Stimulated activated CD4-positive, alpha-beta T cell treated with anti-CD3 and anti-CD28 coated beads, Interleukin-4, amount 100 ng/mL, for 24 hours (primary cell): ENCODE results near the gene CTF1.
"Not testable (repeated sequence)": the region's sequence is repeated elsewhere in the genome, so short reads cannot be mapped to it uniquely, and the experiment has no call there.

Experiments used
- DNase-seq: peaks from one replicate; pipeline ENCODE4 v3.0.0-alpha.2; 2020

Gene CTF1

GRCh38 chr16:30888856-30889499 lies 7.4 kb upstream of the CTF1 start:
- no peak for DNase-seq

DNA sequence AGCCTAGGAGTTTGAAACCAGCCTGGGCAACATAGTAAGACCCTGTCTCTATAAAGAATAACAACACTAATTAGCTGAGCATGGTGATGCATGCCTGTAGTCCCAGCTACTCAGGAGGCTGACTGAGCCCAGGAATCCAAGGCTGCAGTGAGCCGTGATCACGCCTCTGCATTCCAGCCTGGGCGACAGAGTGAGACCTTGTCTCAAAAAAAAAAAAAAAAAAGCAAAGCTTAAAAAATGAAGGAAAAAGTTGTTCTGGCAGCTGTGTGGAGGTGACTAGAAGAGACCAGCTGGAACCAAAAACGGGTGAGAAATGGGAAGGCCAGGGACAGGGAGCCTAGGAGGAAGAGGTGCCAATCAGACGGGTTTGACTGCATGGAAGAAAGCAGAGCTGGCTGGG lies 6.7 kb upstream of the CTF1 start:
- DNase-seq: no peak

- not testable (repeated sequence) for DNase-seq
Observed at GRCh38 chr16:30891043-30891823, 5.2 kb upstream of the CTF1 start.

DNA sequence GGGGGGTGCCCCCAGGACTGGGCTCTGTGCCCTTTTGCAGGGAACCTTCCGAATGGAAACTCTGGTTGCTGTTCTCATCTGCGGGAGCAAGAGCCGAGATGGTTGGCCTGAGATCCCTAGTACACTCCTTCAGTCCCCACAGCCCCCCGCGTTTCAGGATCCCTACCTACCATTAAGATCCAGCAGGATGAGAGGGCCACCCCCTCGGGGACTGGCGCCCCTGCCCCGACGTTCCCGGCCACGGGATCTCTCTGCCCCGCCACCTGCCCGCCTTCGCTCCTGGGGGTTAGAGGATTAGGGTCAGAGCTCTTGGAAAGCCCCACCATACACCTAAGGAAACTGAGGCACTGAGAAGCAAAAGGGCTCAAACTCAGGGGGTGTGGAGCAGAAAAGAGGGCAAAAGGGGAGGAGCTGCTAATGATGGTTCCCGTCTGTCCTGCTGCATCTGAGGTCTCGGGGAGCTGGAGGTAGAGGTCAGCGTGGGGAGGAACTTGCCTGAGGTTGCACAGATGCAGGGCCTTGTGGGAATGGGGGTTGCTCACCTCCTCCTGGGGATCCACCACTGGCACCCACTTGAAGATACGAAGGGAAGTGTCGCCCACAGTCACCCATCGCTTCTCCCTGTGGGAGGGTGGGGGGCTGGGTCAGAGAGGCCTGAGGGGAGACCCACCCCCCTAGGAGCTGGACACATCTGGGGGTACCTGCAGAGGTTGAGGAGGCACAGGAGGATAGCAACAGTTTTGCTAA lies 3.6 kb upstream of the CTF1 start:
- no peak for DNase-seq

DNA sequence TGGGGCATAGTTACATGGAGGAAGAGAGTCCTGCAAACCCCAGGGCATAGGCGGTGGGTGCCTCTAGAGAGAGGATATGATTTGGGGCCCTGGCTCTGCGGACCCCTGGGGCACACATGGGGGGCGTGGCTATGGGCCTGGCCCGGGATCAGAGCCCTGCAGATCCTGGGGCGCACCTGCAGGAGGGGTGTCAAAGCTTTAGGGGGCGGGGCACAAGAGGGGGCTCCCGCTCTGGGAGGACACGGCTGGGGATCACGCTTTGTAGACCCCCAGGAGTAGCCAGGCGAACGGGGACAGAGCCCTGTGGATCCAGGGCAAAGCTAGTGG lies 3.0 kb upstream of the CTF1 start:
- DNase-seq: no peak

DNA sequence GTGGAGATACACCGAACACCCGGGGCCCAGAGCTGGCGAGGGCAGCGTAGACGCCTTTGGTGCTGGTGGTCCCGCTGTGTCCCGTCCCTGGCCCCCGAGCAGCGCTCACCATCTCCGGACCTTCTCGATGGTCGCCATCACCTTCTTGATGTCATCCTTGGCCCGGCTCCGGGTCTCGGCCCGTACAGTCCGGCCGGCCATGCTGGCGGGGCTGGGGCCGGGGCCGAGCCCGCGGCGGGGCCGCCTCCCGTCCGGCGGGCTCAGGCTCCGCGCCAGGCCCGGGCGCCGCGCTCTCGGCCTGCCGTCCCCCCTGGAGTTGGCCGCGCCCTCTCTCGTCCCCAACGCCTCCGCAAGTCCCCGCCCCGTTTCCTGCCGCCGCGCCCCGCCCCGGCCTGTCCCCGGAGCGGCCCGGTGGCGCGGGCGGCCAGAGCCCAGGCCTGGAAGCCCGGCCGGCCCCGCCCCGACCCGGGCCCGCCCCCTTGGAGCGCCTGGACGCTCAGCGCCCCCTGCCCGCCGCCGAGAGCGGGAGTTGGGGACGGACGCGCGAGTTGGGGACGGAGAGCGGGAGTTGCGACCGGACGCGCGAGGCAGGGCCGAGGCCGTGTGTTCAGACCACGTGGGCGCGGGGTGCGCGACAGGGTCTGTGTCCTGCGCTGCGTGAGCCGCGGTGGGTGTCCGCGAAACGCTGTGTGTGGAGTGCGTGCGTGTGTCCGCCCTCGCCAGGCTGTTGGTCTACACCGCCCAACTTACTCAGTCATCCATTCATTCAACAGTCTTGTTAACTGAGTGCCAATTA lies 2.5 kb upstream of the CTF1 start, which contains the start of gene BCL7C:
TSS of gene BCL7C (minus strand) at position 334 of the 796 bp plus-strand sequence. CDS start at position 201, 133 bp downstream.
- DNase-seq: peak; percentile 83

DNA sequence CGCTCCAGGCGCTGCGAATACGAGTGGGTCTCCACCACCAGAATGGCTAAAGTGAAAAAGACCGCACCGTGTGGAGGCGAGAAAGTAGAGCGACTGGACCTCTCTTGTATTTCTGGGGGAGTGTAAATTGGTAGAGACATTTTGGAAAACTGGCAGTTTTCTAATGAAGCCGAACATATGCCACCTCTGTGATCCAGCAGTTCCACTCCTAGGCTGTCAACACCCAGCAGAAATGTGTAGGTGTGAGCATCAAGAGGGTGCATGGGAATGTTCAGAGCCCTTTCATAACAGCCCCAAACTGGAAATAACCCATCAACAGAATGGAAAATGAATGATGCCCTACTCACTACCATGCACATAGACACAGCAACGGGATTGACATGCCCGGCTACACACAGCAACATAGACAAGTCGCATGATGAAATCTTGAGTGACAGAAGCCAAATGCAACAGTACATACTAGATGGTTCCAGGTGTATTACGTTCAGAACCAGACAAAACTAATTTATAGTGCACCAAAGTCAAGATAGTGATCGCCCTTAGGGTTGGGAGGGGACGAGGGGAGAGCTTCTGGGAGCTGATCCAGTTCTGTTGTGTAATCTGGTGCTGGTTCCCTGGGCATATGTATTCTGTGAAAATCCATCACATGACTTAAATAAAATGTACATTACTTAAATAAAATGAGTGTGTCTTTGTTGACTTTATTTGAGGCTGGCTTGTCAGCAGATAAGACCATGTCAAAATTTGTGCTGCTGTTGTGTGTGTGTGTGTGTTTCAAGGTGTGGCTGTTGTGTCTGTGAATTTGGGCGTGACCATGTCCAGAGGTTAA lies 1.7 kb upstream of the CTF1 start:
- no peak for DNase-seq

GRCh38 chr16:30895627-30896260 lies 670 bp upstream of the CTF1 start:
- no peak for DNase-seq

DNA sequence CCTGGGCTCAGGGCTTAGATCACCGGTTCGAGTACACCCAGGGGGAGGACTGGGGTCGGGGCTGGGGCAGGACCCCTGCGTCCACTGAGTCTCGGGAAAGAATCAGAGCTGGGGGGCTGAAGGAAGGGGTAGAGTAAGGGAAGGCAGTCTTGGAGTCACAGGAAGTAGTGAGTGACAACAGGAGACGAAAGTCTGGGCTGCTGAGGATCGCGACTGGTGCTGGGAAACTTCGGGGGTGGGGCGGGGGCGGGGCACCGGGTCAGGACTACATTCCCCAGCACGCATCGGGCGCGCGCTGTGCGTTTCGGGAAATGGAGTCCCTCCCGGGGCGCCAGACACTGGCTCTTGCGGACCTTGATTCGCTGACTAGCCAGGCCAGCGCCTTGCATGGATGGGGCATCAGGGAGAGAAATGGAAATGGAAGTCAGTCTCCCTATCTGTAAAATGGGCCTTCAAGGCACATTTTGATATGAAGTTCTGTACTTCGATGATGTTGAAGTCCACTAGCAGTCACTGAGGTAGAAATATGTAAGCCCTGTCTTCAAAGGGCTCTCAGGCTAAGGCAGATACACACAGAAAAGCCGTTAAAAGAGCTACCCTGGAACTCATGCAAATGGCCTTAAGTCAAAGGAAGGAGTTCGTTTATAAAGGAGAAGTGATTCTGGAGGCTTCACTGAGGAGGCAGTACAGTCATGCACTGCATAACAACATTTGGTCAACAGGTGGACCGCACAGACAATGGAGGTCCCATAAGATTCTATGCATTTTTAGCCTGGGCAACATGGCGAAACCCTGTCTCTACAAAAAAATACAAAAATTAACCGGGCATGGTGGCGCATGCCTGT lies 697 bp downstream of the CTF1 start:
- peak; percentile 84 for DNase-seq

- DNase-seq: no peak
Observed at GRCh38 chr16:30899794-30900193, 3.4 kb downstream of the CTF1 start.

GRCh38 chr16:30900588-30900987 lies 4.2 kb downstream of the CTF1 start:
- no peak for DNase-seq

DNA sequence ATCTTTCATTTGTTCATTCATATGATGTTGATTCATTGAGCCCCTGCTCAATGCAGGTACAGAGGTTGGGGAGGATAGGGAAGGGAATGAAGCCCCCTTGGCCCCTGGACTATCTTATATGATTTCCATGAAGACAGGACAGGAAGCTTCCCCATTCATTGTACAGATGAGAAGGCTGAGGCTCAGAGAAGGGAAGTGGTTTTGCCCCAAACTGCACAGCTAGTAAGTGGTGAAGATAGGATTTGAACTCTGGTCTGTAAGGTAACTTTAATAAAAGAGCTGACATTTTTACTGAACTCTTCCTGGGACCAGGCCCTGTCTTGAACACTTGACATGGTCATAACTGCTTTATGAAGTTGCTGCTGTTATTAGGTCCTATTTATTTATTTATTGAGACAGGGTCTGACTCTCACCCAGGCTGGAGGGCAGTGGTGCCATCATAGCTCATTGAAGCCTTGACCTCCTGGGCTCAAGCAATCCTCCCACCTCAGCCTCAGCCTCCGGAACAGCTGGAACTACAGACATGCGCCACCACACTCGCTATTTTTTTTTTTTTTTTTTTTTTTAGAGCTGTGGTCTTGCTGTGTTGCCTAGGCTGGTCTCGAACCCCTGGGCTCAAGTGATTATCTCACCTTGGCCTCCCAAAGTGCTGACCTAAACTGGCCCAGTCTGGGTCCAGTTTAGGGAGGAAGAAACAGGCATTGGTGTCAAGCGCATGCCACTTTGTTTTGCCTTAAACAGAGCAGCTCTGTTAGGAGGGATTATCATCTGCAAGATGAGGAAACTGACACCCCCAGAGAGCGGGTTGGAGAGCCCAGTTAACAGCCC lies 5.0 kb downstream of the CTF1 start:
- DNase-seq: no peak

DNA sequence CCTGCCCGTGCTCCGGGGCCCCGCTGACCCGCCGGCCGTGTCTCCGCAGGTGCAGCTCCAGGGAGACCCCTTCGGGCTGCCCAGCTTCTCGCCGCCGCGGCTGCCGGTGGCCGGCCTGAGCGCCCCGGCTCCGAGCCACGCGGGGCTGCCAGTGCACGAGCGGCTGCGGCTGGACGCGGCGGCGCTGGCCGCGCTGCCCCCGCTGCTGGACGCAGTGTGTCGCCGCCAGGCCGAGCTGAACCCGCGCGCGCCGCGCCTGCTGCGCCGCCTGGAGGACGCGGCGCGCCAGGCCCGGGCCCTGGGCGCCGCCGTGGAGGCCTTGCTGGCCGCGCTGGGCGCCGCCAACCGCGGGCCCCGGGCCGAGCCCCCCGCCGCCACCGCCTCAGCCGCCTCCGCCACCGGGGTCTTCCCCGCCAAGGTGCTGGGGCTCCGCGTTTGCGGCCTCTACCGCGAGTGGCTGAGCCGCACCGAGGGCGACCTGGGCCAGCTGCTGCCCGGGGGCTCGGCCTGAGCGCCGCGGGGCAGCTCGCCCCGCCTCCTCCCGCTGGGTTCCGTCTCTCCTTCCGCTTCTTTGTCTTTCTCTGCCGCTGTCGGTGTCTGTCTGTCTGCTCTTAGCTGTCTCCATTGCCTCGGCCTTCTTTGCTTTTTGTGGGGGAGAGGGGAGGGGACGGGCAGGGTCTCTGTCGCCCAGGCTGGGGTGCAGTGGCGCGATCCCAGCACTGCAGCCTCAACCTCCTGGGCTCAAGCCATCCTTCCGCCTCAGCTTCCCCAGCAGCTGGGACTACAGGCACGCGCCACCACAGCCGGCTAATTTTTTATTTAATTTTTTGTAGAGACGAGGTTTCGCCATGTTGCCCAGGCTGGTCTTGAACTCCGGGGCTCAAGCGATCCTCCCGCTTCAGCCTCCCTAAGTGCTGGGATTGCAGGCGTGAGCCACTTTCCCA lies 5.9 kb downstream of the CTF1 start:
- DNase-seq: peak; percentile 49

DNA sequence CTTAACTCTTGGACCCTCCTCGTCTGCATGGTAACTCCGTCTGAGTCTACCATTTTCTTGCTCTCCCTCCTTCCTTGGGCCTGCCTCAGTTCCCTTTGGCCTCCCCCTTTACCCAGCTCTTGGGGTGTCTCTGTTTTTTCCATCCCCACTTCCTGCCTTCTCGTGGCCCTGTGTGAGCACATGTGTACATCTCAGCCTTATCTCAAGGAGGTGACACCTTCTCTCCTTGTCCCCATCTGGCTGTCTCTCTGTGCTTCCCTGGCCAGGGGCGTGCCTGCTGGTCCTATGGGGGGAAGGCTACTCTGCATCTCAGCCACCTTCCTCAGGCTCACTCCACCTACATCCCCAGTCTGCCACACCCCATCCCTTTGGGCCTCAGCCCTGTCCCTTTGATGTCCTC lies 6.6 kb downstream of the CTF1 start:
- DNase-seq: no peak

DNA sequence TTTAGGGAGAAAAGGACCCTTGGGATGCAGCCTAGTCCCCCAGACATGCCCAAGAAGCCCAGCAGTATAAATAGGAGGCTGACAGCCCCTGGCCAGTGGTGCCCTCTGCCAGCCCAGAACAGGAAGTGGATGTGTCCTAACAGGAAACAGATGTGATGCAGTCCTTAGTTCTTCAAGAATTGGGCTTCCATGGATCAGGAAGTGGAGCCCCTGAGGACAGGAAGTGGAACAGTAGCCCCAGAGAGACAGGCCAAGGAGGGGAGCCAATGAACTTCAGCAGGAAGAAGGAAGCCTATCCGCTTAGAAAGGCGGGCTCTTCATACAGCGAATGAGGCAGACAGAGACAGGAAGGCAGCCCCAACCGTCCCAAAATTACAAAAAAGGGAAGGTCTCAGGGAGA lies 7.2 kb downstream of the CTF1 start:
- DNase-seq: no peak

DNA sequence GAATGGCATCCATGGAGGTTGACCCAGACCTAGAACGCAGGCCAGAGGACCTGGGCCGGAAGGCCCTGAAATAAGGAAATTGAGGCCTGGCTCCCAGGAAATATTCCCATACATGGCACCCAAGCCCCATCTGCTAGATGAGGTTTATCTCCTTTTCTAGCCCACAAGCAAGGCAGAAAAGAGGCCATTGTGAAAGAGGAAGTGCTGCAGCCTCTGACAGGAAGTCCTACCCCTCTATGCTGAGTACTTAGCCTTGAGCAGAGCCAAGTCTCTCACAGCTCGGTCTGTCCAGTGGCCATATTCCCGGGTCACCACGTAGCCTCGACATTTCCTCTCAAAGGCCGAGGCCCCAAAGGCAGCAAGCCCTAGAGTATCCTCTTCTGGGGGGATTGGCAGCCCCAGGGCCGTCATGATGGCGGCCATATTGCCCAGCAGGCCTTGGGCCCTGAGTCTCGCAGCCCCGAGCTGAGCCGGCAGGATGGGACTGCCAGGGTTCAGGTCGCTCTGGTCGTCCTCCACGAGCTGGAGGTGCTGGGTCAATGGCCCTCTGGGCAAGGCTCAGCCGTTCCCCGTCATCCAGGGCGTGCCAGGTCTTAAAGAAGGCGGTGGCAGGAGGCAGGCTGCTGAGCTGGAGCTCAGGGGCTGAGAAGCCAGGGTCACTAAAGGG lies 7.8 kb downstream of the CTF1 start:
- no peak for DNase-seq

DNA sequence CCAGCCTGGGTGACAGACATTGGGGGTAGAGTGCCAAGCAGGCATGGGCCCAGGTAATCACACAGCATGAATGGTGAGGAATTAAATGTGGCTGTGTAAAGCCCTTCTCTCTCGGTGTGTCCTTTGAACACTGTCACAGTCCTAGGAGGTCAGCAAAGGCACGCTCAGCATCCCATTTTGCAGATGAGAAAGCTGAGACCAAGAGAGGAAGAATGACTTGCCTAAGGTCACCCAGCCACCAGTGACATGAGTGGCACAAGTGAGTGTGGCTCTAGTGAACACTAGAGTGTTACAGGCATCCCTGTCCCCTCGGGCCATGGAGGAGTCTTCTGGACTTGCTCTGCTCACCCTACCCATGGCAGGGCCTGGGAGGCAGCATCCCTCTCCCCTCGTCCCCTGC lies 10.7 kb downstream of the CTF1 start:
- no peak for DNase-seq

DNA sequence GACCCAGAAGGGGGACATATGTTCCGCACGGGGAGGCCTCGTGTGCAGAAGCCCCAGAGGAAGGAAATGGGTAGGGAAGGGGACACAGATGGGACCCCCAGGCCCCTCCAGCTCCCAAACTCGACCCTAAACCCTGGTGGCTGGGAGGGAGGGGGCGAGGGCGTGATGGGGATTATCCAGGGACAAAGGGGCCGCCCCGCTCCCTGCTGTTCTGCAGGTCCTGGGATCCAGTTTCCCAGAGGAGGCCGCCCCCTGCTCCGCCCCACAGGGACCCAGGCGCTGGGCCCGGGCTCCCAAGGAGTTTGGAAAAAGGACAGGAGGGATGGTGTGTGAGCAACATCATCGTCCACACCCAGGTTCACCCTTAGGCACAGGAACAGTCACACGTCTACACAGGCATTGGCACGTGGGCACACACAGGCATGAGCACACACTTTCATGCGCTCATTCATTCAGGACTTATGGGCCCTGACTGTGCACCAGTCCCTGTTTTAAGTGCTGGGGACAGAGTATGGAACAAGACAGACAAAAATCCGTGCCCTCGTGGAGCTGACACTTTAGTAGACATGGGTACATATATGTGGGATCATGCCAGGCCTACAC lies 14.1 kb downstream of the CTF1 start:
- no peak for DNase-seq
